ENCODE data around the gene CYP26A1.
"Not testable (repeated sequence)": the region's sequence is repeated elsewhere in the genome, so short reads cannot be mapped to it uniquely, and the experiment has no call there.

Gene CYP26A1

DNA sequence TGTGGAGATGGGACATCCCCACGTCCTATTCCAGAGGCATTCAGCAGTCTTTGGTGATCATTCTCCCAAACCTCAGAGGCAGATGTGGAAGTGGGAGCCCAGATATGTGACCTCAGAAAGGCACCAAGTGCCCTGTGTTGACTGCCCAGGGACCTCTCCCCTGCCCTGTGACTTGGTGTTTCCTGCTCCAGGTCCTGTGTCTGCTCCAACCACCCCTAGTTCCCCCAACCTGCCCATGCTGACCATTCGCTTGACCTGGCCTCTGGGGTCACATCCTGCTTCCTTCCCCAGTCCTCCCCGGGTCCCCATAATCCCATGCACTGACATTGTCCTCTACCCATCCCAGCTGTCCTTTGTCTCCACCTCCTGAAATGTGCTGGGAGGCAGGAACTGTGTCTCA lies 7.6 kb downstream of the CYP26A1 start:
- Histone ChIP-seq H3K9me3 (ENCODE audit: control insufficient read depth, insufficient read depth, low read length) (no peaks in the 10 kb centered on the region), H3K4me1 (ENCODE audit: insufficient read depth, low read length) (no peaks in the 10 kb centered on the region; the same call in 1 of the 2 replicates), H3K36me3 (ENCODE audit: insufficient read depth, low read length) (no peaks in the 10 kb centered on the region), H3K9ac (ENCODE audit: low read depth, low read length) (no peak overlapping the region)

DNA sequence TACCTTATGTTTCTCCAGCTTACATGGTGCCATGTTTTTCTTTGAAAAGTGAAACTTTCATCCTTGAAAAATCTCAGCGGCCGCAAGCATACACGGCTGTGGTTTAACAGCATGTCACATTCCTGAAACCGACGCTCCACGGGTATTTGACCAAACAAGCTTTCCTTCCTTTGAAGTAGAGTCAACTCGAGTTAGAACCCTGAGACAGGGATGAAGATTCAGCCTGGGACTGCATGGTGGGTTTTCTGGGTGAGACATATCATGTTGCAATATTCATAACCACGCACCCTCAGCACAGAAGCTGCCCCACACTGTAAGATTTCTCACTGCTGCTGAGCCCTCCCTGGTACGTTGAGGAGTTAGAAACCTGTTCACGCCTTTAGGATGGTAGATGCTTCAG lies 8.1 kb downstream of the CYP26A1 start:
- Histone ChIP-seq H3K4me1 (ENCODE audit: insufficient read depth, low read length) (peaks cover 3% of the 10 kb centered on the region; the same call in 1 of the 2 replicates), H3K36me3 (ENCODE audit: insufficient read depth, low read length) (no peaks in the 10 kb centered on the region)

DNA sequence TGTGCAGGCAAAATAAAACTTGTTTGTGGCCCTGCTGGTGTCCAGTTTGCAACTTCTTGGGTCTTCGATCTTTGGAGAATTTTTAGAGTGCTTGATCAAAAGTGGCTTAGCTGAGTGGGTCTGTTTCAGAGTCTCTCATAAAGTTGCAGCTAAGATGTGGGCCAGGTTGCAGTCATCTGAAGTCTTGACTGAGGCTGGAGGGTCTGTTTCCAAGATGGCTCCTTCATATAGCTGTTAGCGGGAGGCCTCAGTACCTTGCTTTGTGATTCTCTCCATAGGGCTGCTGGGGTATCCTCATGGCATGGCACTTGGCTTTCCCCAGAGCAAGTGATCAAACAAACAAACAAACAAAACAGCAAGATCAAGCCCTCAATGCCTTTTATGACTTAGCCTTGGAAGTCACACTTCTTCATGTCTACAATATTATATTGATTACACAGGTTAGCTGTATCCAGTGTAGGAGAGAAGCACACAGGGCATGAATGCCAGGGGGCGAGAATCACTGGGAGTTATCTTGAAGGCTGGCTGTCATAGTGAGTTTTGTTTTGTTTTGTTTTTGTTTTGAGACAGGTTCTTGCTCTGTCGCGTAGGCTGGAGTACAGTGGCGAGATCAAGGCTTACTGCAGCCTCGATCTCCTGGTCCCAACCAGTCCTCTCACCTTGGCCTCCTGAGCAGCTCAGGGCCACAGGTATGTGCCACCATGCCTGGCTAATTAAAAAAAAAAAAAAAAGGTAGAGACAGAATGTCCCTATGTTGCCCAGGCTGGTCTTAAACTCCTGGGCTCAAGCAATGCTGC lies 10.2 kb downstream of the CYP26A1 start:
- Histone ChIP-seq H3K36me3 (ENCODE audit: insufficient read depth, low read length) (no peaks in the 10 kb centered on the region), H3K9me3 (ENCODE audit: control insufficient read depth, insufficient read depth, low read length) (no peaks in the 10 kb centered on the region), H3K4me1 (ENCODE audit: insufficient read depth, low read length) (peaks cover 19% of the 10 kb centered on the region), H3K9ac (ENCODE audit: low read depth, low read length) (no peak overlapping the region)

More for the DNA sequence above, 8.1 kb downstream of the CYP26A1 start:
- Histone ChIP-seq H3K9me3 (ENCODE audit: control insufficient read depth, insufficient read depth, low read length) (no peaks in the 10 kb centered on the region), H3K9ac (ENCODE audit: low read depth, low read length) (no peak overlapping the region)

DNA sequence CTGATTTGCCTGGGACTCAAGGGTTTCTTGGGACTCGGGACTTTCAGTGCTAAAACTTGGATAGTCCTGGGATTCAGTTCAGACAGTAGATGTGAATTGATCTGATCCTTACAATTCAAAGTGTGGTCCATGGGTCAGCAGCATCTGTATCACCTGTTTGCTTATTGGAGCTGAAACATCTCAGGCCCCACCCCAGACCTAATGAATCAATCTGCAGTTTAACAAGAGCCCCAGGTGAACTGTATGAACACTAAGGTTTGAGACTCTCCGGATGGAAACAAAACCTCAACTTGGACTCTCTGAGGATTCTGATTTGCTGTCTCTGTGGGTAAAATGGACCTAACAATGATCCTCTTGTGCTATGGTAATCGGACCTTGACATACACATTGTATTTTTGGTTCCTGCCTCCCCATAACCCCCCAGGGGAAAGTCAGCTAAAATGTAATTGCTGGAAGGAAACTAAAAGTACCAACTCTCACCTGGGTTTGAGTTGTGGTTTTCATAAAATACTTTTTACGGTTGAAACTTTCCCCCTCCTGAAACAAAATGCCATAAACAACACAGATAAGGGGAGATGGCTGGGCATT lies 11.7 kb downstream of the CYP26A1 start:
- H3K36me3 ChIP-seq (ENCODE audit: insufficient read depth, low read length), result no peaks in the 10 kb centered on the region
- H3K9me3 ChIP-seq (ENCODE audit: control insufficient read depth, insufficient read depth, low read length), result no peaks in the 10 kb centered on the region
- peaks cover 19% of the 10 kb centered on the region for H3K4me1 ChIP-seq (ENCODE audit: insufficient read depth, low read length)
- no peak overlapping the region for H3K9ac ChIP-seq (ENCODE audit: low read depth, low read length)

DNA sequence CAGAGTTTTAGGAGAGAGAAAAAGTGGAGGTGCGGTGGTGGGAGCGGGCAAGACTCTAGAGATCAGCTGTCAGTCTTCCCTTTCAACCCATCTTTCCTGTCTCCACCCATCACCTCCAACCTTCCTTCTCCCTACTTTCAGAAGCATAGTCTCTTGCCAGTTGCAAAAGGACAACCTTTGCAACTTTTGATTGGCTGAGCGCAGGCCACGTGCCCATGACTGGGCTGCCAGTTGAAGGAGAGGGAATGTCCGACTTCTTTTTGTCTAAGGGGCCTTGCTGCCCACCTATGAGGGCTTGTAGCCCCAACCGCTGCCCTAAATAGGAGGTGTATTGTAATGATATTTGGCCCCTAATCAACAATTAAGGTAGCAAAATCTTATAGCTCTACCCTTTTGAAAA lies 12.6 kb downstream of the CYP26A1 start:
- Histone ChIP-seq H3K36me3 (ENCODE audit: insufficient read depth, low read length) (no peaks in the 10 kb centered on the region), H3K9me3 (ENCODE audit: control insufficient read depth, insufficient read depth, low read length) (no peaks in the 10 kb centered on the region), H3K9ac (ENCODE audit: low read depth, low read length) (no peak overlapping the region), H3K4me1 (ENCODE audit: insufficient read depth, low read length) (peaks cover 19% of the 10 kb centered on the region)

DNA sequence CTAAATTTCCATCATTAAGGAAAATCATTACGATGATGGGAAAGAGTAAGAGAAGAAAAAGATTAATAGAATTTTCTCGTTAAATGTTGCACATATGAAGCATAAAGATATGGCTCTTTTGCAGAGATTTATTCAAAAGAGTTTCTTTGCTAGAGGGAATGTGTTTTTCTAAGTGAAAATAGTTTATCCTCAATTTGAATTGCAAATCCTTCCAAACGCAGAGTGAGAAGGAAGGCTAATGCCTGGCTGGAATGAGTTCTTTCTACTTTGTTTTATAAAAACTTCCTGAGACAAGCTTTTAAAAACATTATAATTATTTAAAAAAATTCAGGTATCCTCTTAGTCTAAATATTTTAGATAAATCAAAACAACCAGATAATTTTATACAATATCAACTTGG lies 14.2 kb downstream of the CYP26A1 start:
- Histone ChIP-seq H3K36me3 (ENCODE audit: insufficient read depth, low read length) (no peaks in the 10 kb centered on the region), H3K9me3 (ENCODE audit: control insufficient read depth, insufficient read depth, low read length) (no peaks in the 10 kb centered on the region), H3K9ac (ENCODE audit: low read depth, low read length) (no peak overlapping the region), H3K4me1 (ENCODE audit: insufficient read depth, low read length) (peaks cover 19% of the 10 kb centered on the region)

DNA sequence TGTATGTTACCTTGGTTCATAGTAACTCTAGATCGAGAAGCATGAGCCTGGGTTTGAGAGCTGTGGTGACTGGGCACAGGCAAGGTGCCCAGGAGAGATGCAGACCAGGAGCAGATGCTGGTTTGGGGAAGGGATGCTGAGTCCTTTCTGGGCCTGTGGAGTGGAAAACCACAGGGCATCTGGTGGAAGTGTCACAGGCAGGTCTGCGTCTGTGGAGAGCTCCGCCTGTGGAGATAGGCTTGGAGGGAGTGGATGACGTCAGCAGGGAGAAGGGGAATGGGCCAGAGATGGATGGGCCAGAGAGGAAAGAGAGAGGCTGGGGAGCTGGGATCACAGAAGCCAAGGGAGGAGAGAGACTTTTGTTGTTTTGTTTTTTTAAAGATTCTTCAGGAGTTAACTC lies 14.8 kb downstream of the CYP26A1 start:
- H3K36me3 ChIP-seq (ENCODE audit: insufficient read depth, low read length), result no peaks in the 10 kb centered on the region
- H3K4me1 ChIP-seq (ENCODE audit: insufficient read depth, low read length), result peaks cover 19% of the 10 kb centered on the region
- no peaks in the 10 kb centered on the region for H3K9me3 ChIP-seq (ENCODE audit: control insufficient read depth, insufficient read depth, low read length)
- no peak overlapping the region for H3K9ac ChIP-seq (ENCODE audit: low read depth, low read length)

DNA sequence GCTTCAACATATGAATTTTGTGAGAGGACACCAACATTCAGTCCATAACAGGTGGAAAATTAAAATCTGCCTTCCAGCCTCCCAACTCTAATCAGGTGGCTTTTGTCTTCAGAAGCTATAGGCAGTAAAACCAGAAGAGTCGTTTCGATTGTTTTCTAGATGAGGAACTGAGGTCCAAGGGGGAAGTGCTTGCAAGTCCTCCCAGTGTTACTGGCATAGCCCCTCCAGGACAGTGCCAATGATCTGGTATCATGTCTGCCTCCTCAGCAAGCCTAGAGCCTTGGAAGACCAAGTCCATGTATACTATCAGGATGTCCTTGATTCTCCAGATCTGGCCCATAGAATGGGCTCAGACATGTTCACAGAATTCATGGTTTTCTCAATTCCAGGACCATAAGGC lies 16.9 kb downstream of the CYP26A1 start:
- Histone ChIP-seq H3K9me3 (ENCODE audit: control insufficient read depth, insufficient read depth, low read length) (no peaks in the 10 kb centered on the region), H3K36me3 (ENCODE audit: insufficient read depth, low read length) (no peaks in the 10 kb centered on the region), H3K4me1 (ENCODE audit: insufficient read depth, low read length) (peaks cover 19% of the 10 kb centered on the region), H3K9ac (ENCODE audit: low read depth, low read length) (no peak overlapping the region)

DNA sequence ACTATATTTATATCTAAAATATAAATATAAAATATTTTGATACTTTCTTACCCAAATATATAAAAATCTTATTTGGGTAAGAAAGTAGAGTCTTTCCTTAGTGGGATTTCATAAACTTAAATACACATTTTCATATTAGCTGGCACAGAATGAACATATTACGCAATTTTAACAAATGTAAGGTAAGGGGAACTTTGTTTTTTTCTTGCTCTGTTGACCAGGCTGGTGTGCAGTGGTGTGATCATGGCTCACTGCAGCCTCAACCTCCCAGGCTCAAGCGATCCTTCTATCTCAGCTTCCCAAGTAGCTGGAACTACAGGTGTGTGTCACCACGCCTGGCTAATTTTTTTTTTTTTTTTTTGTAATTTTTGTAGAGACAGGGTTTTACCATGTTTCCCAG lies 18.3 kb downstream of the CYP26A1 start:
- Histone ChIP-seq H3K9me3 (ENCODE audit: control insufficient read depth, insufficient read depth, low read length) (no peaks in the 10 kb centered on the region), H3K36me3 (ENCODE audit: insufficient read depth, low read length) (no peaks in the 10 kb centered on the region), H3K4me1 (ENCODE audit: insufficient read depth, low read length) (peaks cover 14% of the 10 kb centered on the region), H3K9ac (ENCODE audit: low read depth, low read length) (no peak overlapping the region)

DNA sequence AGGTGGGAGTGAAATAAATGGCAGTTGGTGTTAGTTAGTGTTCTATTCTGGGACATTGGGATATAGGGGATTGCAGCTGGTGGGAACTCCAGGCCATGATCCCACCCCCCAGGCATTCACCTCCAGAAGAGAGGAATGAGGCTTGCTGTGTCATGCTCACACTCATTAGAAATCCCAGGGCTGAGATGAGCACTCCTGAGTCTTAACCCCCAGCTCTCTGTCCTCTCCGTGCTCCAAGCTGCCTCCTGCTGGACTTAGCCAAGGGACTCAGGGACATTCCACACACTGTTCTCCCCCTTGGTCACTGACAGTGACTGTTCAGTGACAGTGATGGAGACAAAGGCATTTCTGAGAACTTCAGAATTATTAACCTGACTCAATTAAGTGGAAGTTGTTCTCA lies 21.5 kb downstream of the CYP26A1 start:
- no peaks in the 10 kb centered on the region for H3K9me3 ChIP-seq (ENCODE audit: control insufficient read depth, insufficient read depth, low read length)
- H3K9ac ChIP-seq (ENCODE audit: low read depth, low read length), result no peak overlapping the region
- no peaks in the 10 kb centered on the region for H3K4me1 ChIP-seq (ENCODE audit: insufficient read depth, low read length)
- H3K36me3 ChIP-seq (ENCODE audit: insufficient read depth, low read length), result no peaks in the 10 kb centered on the region

DNA sequence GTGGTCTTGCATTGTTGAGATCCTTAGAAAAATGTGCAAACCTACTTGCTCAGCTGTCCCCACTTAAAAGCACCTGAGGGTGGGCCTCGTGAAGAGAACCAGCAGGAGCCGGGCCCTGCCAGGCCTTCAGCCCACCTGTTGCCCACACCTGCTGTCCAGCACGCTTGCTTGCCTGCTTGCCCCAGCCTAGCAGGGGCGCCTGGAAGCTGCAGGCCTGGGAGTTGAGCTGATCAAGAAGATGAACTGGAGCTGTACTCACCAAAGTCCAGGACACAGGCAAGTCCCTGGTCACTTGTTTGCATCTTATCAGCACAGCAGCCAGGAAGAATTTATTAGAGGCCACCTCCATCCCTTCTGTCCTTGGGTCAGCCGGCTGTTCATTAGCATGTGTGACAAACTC lies 23.2 kb downstream of the CYP26A1 start:
- H3K9ac ChIP-seq (ENCODE audit: low read depth, low read length), result no peak overlapping the region
- no peaks in the 10 kb centered on the region for H3K9me3 ChIP-seq (ENCODE audit: control insufficient read depth, insufficient read depth, low read length)
- no peaks in the 10 kb centered on the region for H3K36me3 ChIP-seq (ENCODE audit: insufficient read depth, low read length)
- H3K4me1 ChIP-seq (ENCODE audit: insufficient read depth, low read length), result no peaks in the 10 kb centered on the region

DNA sequence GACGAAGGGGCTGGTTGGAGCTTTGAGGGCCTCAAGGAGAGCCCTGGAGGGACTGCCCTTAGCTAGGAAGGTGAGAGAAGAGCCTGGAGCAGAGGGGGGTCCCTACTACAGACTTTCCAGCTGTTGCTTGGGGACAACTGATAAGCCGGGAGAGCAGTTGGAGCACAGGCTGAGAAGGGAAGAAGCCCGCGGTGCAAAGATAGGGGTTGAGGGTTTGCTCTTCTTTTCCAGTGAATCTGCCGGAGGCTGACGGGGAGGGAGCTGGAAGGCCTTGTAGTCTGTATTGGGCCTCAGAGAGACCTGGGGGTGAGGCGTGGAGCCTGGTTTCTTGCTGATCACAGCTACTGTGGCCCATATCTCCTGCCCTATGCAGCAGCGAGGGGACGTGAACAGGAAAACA lies 23.7 kb downstream of the CYP26A1 start:
- H3K9ac ChIP-seq (ENCODE audit: low read depth, low read length), result no peak overlapping the region
- H3K9me3 ChIP-seq (ENCODE audit: control insufficient read depth, insufficient read depth, low read length), result no peaks in the 10 kb centered on the region
- no peaks in the 10 kb centered on the region for H3K36me3 ChIP-seq (ENCODE audit: insufficient read depth, low read length)
- H3K4me1 ChIP-seq (ENCODE audit: insufficient read depth, low read length), result no peaks in the 10 kb centered on the region

DNA sequence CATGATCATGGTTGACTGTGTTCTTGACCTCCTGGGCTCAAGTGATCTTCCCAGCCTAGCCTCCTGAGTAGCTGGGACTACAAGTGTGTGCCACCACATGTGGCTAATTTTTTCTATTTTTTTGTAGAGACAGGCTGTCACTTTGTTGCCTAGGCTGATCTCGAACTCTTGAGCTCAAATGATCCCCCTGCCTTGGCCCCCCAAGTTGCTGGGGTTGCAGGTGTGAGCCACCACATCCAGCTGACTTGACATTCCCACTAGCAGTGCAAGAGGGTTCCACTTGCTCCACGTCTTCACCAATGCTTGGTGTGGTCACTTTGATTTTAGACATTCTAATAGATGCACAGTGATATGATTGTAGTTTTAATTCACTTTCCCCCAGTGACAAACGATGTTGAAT lies 25.1 kb downstream of the CYP26A1 start:
- Histone ChIP-seq H3K4me1 (ENCODE audit: insufficient read depth, low read length) (no peaks in the 10 kb centered on the region), H3K36me3 (ENCODE audit: insufficient read depth, low read length) (no peaks in the 10 kb centered on the region), H3K9ac (ENCODE audit: low read depth, low read length) (no peak overlapping the region), H3K9me3 (ENCODE audit: control insufficient read depth, insufficient read depth, low read length) (no peaks in the 10 kb centered on the region)

DNA sequence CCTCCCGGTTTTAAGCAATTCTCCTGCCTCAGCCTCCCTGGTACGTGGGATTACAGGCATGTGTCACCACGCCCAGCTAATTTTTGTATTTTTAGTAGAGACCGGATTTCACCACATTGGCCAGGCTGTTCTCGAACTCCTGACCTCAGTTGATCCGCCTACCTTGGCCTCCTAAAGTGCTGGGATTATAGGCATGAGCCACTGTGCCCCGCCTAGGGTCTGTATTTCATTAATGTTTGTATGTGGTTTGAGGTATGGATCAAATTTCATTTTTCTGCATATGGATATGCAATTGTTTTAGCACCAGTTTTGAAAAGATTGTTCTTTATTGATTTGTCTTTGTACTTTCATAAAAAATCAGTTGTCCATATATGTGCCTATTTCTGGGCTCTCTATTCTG lies 26.0 kb downstream of the CYP26A1 start:
- Histone ChIP-seq H3K9me3 (ENCODE audit: control insufficient read depth, insufficient read depth, low read length) (no peaks in the 10 kb centered on the region; the same call in 1 of the 2 replicates), H3K4me1 (ENCODE audit: insufficient read depth, low read length) (no peaks in the 10 kb centered on the region), H3K36me3 (ENCODE audit: insufficient read depth, low read length) (no peaks in the 10 kb centered on the region), H3K9ac (ENCODE audit: low read depth, low read length) (no peak overlapping the region)

DNA sequence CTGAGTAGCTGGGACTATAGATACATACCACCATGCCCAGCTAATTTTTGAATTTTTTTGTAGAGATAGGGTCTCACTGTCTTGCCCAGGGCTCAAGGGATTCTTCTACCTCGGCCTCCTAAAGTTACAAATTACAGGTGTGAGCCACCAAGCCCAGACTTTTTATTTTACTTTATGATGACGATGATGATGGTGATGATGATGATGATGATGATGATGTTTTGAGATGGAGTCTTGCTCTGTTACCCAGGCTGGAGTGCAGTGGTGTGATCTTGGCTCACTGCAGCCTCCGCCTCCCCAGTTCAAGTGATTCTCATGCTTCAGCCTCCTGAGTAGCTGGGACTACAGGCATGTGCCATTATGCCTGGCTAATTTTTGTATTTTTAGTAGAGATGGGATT lies 27.5 kb downstream of the CYP26A1 start:
- not testable (repeated sequence) for H3K36me3 ChIP-seq (ENCODE audit: insufficient read depth, low read length); H3K9me3 ChIP-seq (ENCODE audit: control insufficient read depth, insufficient read depth, low read length); H3K4me1 ChIP-seq (ENCODE audit: insufficient read depth, low read length); H3K9ac ChIP-seq (ENCODE audit: low read depth, low read length)

Data from ES-I3 (cell line).